GM12873 (cell line): ENCODE data around the gene GNG2.

Experiments
- CTCF ChIP-seq: IDR thresholded peaks from 2 replicates; pipeline ENCODE4 v1.5.1; 2012; ENCODE audit warnings: low read depth, mild to moderate bottlenecking, moderate library complexity, low read length, control low read depth; ENCODE audit not compliant: insufficient read depth; ENCODE audit errors: missing control alignments

The GNG2 gene

GRCh38 chr14:51939755-51940301 lies 79.4 kb downstream of the GNG2 start:
- no peak for TF ChIP-seq CTCF

- no peak for TF ChIP-seq CTCF
Observed at GRCh38 chr14:51942971-51943370, 82.6 kb downstream of the GNG2 start.

- no peak for TF ChIP-seq CTCF
Observed at GRCh38 chr14:51950007-51950406, 89.6 kb downstream of the GNG2 start.

- TF ChIP-seq CTCF = no peak
Observed at GRCh38 chr14:51951656-51952055, 91.2 kb downstream of the GNG2 start.

- TF ChIP-seq CTCF = no peak
Observed at GRCh38 chr14:51954031-51954430, 93.6 kb downstream of the GNG2 start.

- peak; percentile 27 for TF ChIP-seq CTCF
Observed at GRCh38 chr14:51954657-51955056, 94.2 kb downstream of the GNG2 start.

- no peak for TF ChIP-seq CTCF
Observed at GRCh38 chr14:51957950-51958349, 97.5 kb downstream of the GNG2 start.

GRCh38 chr14:51959928-51960327 lies 99.5 kb downstream of the GNG2 start:
- TF ChIP-seq CTCF = no peak
